PFSK-1 (cell line): ENCODE data around the gene VSTM4.

ENCODE experiments used
- SIN3A ChIP-seq: IDR thresholded peaks from 2 replicates; pipeline ENCODE4 v1.6.1; 2012; ENCODE audit warnings: mild to moderate bottlenecking, low read length, moderate library complexity, borderline replicate concordance; ENCODE audit not compliant: insufficient read depth
- TAF1 ChIP-seq: IDR thresholded peaks from 2 replicates; pipeline ENCODE4 v1.6.1; 2012; ENCODE audit warnings: low read length, control low read depth, borderline replicate concordance; ENCODE audit not compliant: insufficient read depth

DNA sequence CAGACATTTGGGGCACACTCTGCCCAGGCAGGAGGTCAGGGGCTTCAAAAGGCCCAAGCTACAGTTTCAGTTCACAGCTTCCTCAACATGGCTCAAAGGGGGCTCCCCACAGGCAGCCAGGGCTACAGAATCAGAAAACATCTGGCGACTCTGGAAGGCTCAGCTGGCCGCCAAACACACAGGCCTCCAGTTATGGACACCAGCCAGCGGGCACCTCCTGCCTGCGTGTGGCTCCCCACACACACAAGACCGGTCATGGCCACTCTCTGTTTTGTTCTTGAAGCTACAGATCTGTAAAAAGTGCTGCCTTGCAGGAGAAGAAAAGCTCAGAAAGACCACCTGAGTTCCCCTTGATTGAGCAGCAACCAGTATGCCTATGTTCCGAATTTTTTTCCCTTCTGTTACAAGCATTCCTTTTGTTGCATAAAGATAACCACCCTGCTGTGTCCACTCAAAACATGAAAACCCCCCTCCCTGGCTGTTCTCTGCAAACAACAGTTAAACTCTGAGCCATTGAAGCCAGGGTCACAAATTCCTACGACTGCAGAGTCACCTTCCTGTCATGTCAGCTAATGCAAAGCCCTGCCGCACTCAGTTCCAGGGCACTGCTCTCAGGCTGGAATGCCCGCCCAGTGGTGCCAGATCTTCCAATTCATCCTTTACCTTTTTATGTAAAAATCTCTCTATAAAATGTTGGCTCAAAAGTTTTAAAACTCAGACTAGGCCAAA lies 33.6 kb downstream of the VSTM4 start:
- TF ChIP-seq TAF1 = no peak
- no peak for TF ChIP-seq SIN3A
